GM12878 (cell line): ENCODE results near the gene C15orf40. TPM values are rescaled to one million over a fixed set of nuclear protein-coding genes. Genes with fewer than 3 reads are reported as not detected.

Experiments used
- ATAC-seq: fragments of 200-7000 bp; cut with Tn5 transposase; 3 replicates; pipeline ENCODE4 v1.9.1; 2020; ENCODE audit warnings: mild to moderate bottlenecking, moderate library complexity
- BruUV-seq: library from RNA; stranded (reverse); fragments of 400-500 nt; replicated peaks from 2 replicates; lab custom pipeline; 2021; lab: Mats Ljungman, UMichigan
- CTCF ChIA-PET: fragments of 300-600 bp; sonication (Branson Sonifier 250); formaldehyde crosslinking; extraction: SDS; loops from one replicate; lab custom pipeline; 2021; ENCODE audit warnings: inconsistent platforms; lab: Yijun Ruan, JAX
- POLR2A ChIA-PET: fragments of 350-600 bp; formaldehyde crosslinking; extraction: SDS; loops from one replicate; lab custom pipeline; 2021; ENCODE audit warnings: inconsistent platforms; lab: Charles Lee
- RAD21 ChIA-PET: fragments of 300-600 bp; sonication (Branson Sonifier 250); formaldehyde crosslinking; loops from one replicate; lab custom pipeline; 2023; ENCODE audit warnings: antibody characterized with exemption; ENCODE audit not compliant: unreplicated experiment; lab: Charles Lee
- SMC1A ChIA-PET: fragments of 300-600 bp; sonication (Branson Sonifier 250); formaldehyde crosslinking; loops from one replicate; lab custom pipeline; 2023; ENCODE audit not compliant: unreplicated experiment, uncharacterized antibody; lab: Charles Lee
- DNase-seq: peaks from one replicate; pipeline ENCODE4 v3.0.0-alpha.2; 2011; ENCODE audit warnings: low read depth, low spot score
- FAIRE-seq: peaks from 3 replicates; lab custom pipeline; 2011; peaks lifted over from hg19 to GRCh38; lab: Jason Lieb, UNC
- H2AFZ ChIP-seq: 2 replicates; pipeline ENCODE4 v1.6.0; 2011; ENCODE audit warnings: low read depth, low read length, control low read depth; ENCODE audit not compliant: control insufficient read depth
- H3K27ac ChIP-seq: 2 replicates; pipeline ENCODE4 v1.5.1; 2011; ENCODE audit warnings: control low read depth; ENCODE audit not compliant: control insufficient read depth, insufficient read depth
- H3K27me3 ChIP-seq, 2 experiments: replicated peaks in 1 of 2; 2 replicates each; pipeline versions ENCODE4 v1.6.0 to v1.6.1; 2011; ENCODE audit warnings: low read length in 1 of 2; ENCODE audit not compliant: control insufficient read depth in 2 of 2, insufficient read depth in 2 of 2
- H3K36me3 ChIP-seq, 2 experiments: 2 replicates each; pipeline ENCODE4 v1.5.1; 2011; ENCODE audit warnings: low read length in 1 of 2; ENCODE audit not compliant: control insufficient read depth in 2 of 2, insufficient read depth in 2 of 2
- H3K4me1 ChIP-seq: 2 replicates; pipeline ENCODE4 v1.6.1; 2011; ENCODE audit warnings: mild to moderate bottlenecking, low read length, moderate library complexity, mixed read lengths; ENCODE audit not compliant: control insufficient read depth, insufficient read depth
- H3K4me2 ChIP-seq: 2 replicates; pipeline ENCODE4 v1.6.0; 2011; ENCODE audit warnings: control low read depth; ENCODE audit not compliant: control insufficient read depth, insufficient read depth
- H3K4me3 ChIP-seq: fragments of 200-600 bp; sonication (generic); 2 replicates; pipeline ENCODE4 v1.5.1; 2016
- H3K79me2 ChIP-seq: 2 replicates; pipeline ENCODE4 v1.6.0; 2011; ENCODE audit warnings: low read length; ENCODE audit not compliant: control insufficient read depth, insufficient read depth
- H3K9ac ChIP-seq: 2 replicates; pipeline ENCODE4 v1.8.0; 2011; ENCODE audit warnings: low read length, control low read depth, mixed read lengths; ENCODE audit not compliant: control insufficient read depth, insufficient read depth
- H3K9me3 ChIP-seq: replicated peaks from 3 replicates; pipeline ENCODE4 v1.5.1; 2011; ENCODE audit warnings: mild to moderate bottlenecking, low read length; ENCODE audit not compliant: control insufficient read depth, insufficient read depth
- H4K20me1 ChIP-seq: 2 replicates; pipeline ENCODE4 v1.6.0; 2011; ENCODE audit not compliant: control insufficient read depth, insufficient read depth
- CHD1 ChIP-seq: IDR thresholded peaks from 2 replicates; pipeline ENCODE4 v1.6.1; 2012; ENCODE audit warnings: low read depth, low read length, improper control_type of control experiment
- CHD4 ChIP-seq: fragments of 200-600 bp; sonication (generic); IDR thresholded peaks from 2 replicates; pipeline ENCODE4 v1.6.1; 2016; ENCODE audit warnings: mild to moderate bottlenecking
- KDM1A ChIP-seq: fragments of 200-600 bp; sonication (generic); IDR thresholded peaks from 2 replicates; pipeline ENCODE4 v1.6.1; 2016; ENCODE audit warnings: borderline replicate concordance
- NR2C2 ChIP-seq: IDR thresholded peaks from 2 replicates; pipeline ENCODE4 v1.6.1; 2011; ENCODE audit warnings: borderline replicate concordance, low read depth; ENCODE audit not compliant: control insufficient read depth, insufficient read length
- NR2F1 ChIP-seq: fragments of 450-650 bp; conservative IDR thresholded peaks from 2 replicates; pipeline ENCODE4 v1.6.1; 2017; ENCODE audit warnings: mild to moderate bottlenecking
- NRF1 ChIP-seq: conservative IDR thresholded peaks from 2 replicates; pipeline ENCODE4 v1.6.1; 2011; ENCODE audit warnings: mild to moderate bottlenecking, low read depth, low read length, improper control_type of control experiment
- POU2F2 ChIP-seq: IDR thresholded peaks from 3 replicates; pipeline ENCODE4 v1.6.1; 2011; ENCODE audit warnings: low read depth, mild to moderate bottlenecking, low read length, borderline replicate concordance
- RAD21 ChIP-seq: IDR thresholded peaks from 2 replicates; pipeline ENCODE4 v1.6.1; 2011; ENCODE audit warnings: mild to moderate bottlenecking, low read depth, low read length, moderate library complexity; ENCODE audit not compliant: insufficient read depth
- SREBF1 ChIP-seq: IDR thresholded peaks from 2 replicates; pipeline ENCODE4 v1.6.1; 2012; ENCODE audit warnings: mild to moderate bottlenecking, low read length
- STAT1 ChIP-seq: fragments of 450-650 bp; conservative IDR thresholded peaks from 2 replicates; pipeline ENCODE4 v1.6.1; 2014; ENCODE audit warnings: antibody characterized with exemption, mild to moderate bottlenecking
- TCF7 ChIP-seq: IDR thresholded peaks from 2 replicates; pipeline ENCODE4 v1.6.1; 2014; ENCODE audit warnings: antibody characterized with exemption, borderline replicate concordance
- WGBS: methylation state at CpG from one replicate; pipeline ENCODE4 v1.1.6; 2016; ENCODE audit warnings: low lambda C conversion rate; ENCODE audit not compliant: insufficient replicate concordance, insufficient coverage; ENCODE audit errors: missing lambda C conversion rate; 5-methylcytosine and 5-hydroxymethylcytosine counted together
- in situ Hi-C: fragments of 300-500 bp; cut with MboI; formaldehyde crosslinking; loops from 9 replicates; pipeline ENCODE4 v1.14.3; 2018; ENCODE audit warnings: mixed read lengths
- intact Hi-C: fragments of 100-400 bp; cut with micrococcal nuclease; formaldehyde crosslinking; loops from one replicate; pipeline ENCODE4 v1.14.2; 2022; ENCODE audit not compliant: unreplicated experiment
- polyA plus RNA-seq, 11 experiments: library from polyadenylated mRNA; depleted of rRNA in 4 of 11; unstranded in 6 of 11; stranded (reverse) in 5 of 11; fragments of >200 nt; fragmentation: Nextera tagmentation in 4 of 11; fragmentation: Illumina TruSeq in 1 of 11; extraction: Ambion mirVana in 4 of 11; extraction: Trizol in 1 of 11; gene quantifications; 1 replicate in 1 of 11; 2 replicates in 10 of 11; pipeline versions ENCODE4 v1.2.1 to v1.2.3, GENCODE V29; 2011 to 2016; ENCODE audit warnings: inconsistent platforms in 2 of 11, missing spikeins in 2 of 11, low read depth in 1 of 11
- total RNA-seq, 4 experiments: library from RNA; depleted of rRNA in 3 of 4; stranded (reverse); fragments of >200 nt in 3 of 4; fragmentation: Illumina TruSeq in 1 of 4; extraction: Trizol in 1 of 4; gene quantifications; 2 replicates each; pipeline versions ENCODE4 v1.2.1 to v1.2.3, GENCODE V29; 2013 to 2021
- TF ChIP-seq, protein P1 (sequence below): fragments of 450-650 bp; IDR thresholded peaks from 2 replicates; pipeline ENCODE4 v1.6.1; 2018; ENCODE audit warnings: borderline replicate concordance, mild to moderate bottlenecking; ENCODE audit not compliant: partially characterized antibody
- TF ChIP-seq, protein P2 (sequence below): IDR thresholded peaks from 2 replicates; pipeline ENCODE4 v1.6.1; 2011; ENCODE audit warnings: borderline replicate concordance, low read depth, mild to moderate bottlenecking, moderate library complexity, low read length; ENCODE audit not compliant: insufficient read depth, poor library complexity, severe bottlenecking
- TF ChIP-seq, protein P3 (sequence below): fragments of 450-650 bp; IDR thresholded peaks from 2 replicates; pipeline ENCODE4 v1.6.1; 2017; ENCODE audit warnings: mild to moderate bottlenecking, moderate library complexity

Gene C15orf40
- total and polyA plus RNA-seq, 10 of the 15 experiments (the other 5 are each of a cell fraction or from before 2014, with no cell fraction given), result 21.3 to 70.0 (median 31.8) TPM

DNA sequence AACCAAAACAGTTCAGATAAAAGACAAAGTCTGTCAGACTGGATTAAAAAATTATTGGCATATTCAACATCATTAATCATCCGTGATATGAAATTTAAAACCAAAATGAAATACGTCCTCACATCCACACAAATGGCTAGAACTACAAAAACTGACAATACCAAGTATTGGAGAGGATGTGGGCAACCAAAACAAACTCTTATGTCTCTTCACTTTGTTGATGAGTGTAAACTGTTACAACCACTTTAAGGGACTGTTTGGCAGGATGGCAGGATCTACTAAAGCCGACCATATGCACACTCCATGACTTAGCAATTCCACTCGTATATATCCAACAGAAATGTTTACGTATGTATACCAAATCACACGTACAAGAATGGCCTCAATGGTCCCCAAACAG lies 24.8 kb upstream of the C15orf40 start:
- Histone ChIP-seq H2AFZ (no peak overlapping the region), H3K9me3 (peaks cover 5% of the 10 kb centered on the region; the same call in 2 of the 3 replicates), H4K20me1 (no peaks in the 10 kb centered on the region), H3K79me2 (peaks cover 44% of the 10 kb centered on the region), H3K27me3 (no peaks in the 10 kb centered on the region), H3K4me3 (no peak overlapping the region), H3K4me1 (no peaks in the 10 kb centered on the region), H3K4me2 (no peak overlapping the region), H3K36me3 (peaks cover 4 to 26% of the 10 kb centered on the region in 2 experiments), H3K9ac (no peak overlapping the region), H3K27ac (no peak overlapping the region)
- ATAC-seq, result no peak
- POLR2A ChIA-PET, result interaction anchor here (0.6 kb wide), 1 partner anchor 358 kb away, joined by 5 read pairs; no protein-coding TSS in a partner anchor
- RAD21 ChIA-PET, result no interaction called here
- BruUV-seq, result no TSS peak
- SMC1A ChIA-PET, result no interaction called here
- intact Hi-C loops (no loop called here), in situ Hi-C loops (no loop called here)
- 96% methylated on average over 6 of the region's 6 CpGs for WGBS
- DNase-seq, result no peak
- CTCF ChIA-PET, result no interaction called here
- no peak for FAIRE-seq
- no peak for TF ChIP-seq RAD21
- no peak for TF ChIP-seq CHD4
- no peak for TF ChIP-seq NR2F1
- TF ChIP-seq KDM1A, result no peak
- no peak for TF ChIP-seq SREBF1
- TF ChIP-seq, protein P1, sequence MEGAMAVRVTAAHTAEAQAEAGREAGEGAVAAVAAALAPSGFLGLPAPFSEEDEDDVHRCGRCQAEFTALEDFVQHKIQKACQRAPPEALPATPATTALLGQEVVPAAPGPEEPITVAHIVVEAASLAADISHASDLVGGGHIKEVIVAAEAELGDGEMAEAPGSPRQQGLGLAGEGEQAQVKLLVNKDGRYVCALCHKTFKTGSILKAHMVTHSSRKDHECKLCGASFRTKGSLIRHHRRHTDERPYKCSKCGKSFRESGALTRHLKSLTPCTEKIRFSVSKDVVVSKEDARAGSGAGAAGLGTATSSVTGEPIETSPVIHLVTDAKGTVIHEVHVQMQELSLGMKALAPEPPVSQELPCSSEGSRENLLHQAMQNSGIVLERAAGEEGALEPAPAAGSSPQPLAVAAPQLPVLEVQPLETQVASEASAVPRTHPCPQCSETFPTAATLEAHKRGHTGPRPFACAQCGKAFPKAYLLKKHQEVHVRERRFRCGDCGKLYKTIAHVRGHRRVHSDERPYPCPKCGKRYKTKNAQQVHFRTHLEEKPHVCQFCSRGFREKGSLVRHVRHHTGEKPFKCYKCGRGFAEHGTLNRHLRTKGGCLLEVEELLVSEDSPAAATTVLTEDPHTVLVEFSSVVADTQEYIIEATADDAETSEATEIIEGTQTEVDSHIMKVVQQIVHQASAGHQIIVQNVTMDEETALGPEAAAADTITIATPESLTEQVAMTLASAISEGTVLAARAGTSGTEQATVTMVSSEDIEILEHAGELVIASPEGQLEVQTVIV, result no peak
- TF ChIP-seq STAT1, result no peak
- no peak for TF ChIP-seq NR2C2
- TF ChIP-seq, protein P2, sequence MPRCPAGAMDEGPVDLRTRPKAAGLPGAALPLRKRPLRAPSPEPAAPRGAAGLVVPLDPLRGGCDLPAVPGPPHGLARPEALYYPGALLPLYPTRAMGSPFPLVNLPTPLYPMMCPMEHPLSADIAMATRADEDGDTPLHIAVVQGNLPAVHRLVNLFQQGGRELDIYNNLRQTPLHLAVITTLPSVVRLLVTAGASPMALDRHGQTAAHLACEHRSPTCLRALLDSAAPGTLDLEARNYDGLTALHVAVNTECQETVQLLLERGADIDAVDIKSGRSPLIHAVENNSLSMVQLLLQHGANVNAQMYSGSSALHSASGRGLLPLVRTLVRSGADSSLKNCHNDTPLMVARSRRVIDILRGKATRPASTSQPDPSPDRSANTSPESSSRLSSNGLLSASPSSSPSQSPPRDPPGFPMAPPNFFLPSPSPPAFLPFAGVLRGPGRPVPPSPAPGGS, result no peak
- TF ChIP-seq, protein P3, sequence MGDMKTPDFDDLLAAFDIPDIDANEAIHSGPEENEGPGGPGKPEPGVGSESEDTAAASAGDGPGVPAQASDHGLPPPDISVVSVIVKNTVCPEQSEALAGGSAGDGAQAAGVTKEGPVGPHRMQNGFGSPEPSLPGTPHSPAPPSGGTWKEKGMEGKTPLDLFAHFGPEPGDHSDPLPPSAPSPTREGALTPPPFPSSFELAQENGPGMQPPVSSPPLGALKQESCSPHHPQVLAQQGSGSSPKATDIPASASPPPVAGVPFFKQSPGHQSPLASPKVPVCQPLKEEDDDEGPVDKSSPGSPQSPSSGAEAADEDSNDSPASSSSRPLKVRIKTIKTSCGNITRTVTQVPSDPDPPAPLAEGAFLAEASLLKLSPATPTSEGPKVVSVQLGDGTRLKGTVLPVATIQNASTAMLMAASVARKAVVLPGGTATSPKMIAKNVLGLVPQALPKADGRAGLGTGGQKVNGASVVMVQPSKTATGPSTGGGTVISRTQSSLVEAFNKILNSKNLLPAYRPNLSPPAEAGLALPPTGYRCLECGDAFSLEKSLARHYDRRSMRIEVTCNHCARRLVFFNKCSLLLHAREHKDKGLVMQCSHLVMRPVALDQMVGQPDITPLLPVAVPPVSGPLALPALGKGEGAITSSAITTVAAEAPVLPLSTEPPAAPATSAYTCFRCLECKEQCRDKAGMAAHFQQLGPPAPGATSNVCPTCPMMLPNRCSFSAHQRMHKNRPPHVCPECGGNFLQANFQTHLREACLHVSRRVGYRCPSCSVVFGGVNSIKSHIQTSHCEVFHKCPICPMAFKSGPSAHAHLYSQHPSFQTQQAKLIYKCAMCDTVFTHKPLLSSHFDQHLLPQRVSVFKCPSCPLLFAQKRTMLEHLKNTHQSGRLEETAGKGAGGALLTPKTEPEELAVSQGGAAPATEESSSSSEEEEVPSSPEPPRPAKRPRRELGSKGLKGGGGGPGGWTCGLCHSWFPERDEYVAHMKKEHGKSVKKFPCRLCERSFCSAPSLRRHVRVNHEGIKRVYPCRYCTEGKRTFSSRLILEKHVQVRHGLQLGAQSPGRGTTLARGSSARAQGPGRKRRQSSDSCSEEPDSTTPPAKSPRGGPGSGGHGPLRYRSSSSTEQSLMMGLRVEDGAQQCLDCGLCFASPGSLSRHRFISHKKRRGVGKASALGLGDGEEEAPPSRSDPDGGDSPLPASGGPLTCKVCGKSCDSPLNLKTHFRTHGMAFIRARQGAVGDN, result no peak
- no peak for TF ChIP-seq NRF1
- no peak for TF ChIP-seq CHD1
- TF ChIP-seq TCF7, result no peak
- no peak for TF ChIP-seq POU2F2
